ENCODE data around the gene AREL1.

- TF ChIP-seq, protein P1, sequence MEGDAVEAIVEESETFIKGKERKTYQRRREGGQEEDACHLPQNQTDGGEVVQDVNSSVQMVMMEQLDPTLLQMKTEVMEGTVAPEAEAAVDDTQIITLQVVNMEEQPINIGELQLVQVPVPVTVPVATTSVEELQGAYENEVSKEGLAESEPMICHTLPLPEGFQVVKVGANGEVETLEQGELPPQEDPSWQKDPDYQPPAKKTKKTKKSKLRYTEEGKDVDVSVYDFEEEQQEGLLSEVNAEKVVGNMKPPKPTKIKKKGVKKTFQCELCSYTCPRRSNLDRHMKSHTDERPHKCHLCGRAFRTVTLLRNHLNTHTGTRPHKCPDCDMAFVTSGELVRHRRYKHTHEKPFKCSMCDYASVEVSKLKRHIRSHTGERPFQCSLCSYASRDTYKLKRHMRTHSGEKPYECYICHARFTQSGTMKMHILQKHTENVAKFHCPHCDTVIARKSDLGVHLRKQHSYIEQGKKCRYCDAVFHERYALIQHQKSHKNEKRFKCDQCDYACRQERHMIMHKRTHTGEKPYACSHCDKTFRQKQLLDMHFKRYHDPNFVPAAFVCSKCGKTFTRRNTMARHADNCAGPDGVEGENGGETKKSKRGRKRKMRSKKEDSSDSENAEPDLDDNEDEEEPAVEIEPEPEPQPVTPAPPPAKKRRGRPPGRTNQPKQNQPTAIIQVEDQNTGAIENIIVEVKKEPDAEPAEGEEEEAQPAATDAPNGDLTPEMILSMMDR (conservative IDR thresholded peaks at IDR 0.05; ENCODE audit: low read length), result no peak
- no peak for TF ChIP-seq EZH2phosphoT487 (IDR thresholded peaks at IDR 0.05; ENCODE audit: borderline replicate concordance)
Observed at GRCh38 chr14:74754899-74755298, 42.0 kb upstream of the AREL1 start.
